Panc1 (cell line): Measurements from ENCODE around the gene CCDC124. TPM values are rescaled to one million over a fixed set of nuclear protein-coding genes. Genes with fewer than 3 reads are reported as not detected.

Experiments
- ATAC-seq: fragments of 200-7000 bp; cut with Tn5 transposase; 2 replicates; pipeline ENCODE4 v1.9.1; 2020; ENCODE audit warnings: mild to moderate bottlenecking, moderate library complexity
- BruUV-seq: library from RNA; stranded (reverse); fragments of 400-500 nt; replicated peaks from 2 replicates; lab custom pipeline; 2021; lab: Mats Ljungman, UMichigan
- CTCF ChIA-PET: fragments of 300-600 bp; sonication (Branson Sonifier 250); formaldehyde crosslinking; loops from one replicate; lab custom pipeline; 2022; ENCODE audit warnings: antibody characterized with exemption; lab: Charles Lee
- POLR2A ChIA-PET: fragments of 300-600 bp; sonication (Branson Sonifier 250); formaldehyde crosslinking; loops from one replicate; lab custom pipeline; 2022; ENCODE audit warnings: antibody characterized with exemption; lab: Charles Lee
- DNase-seq: peaks from one replicate; pipeline ENCODE4 v3.0.0-alpha.2; 2010; ENCODE audit warnings: low read depth, low spot score
- H3K27ac ChIP-seq: 2 replicates; pipeline ENCODE4 v1.5.1; 2011; ENCODE audit warnings: mild to moderate bottlenecking, low read length, inconsistent platforms
- H3K27me3 ChIP-seq: fragments of 200-500 bp; sonication (Bioruptor generic); 2 replicates; pipeline ENCODE4 v1.6.0; 2014; ENCODE audit warnings: low read length, inconsistent platforms; ENCODE audit not compliant: control insufficient read depth, insufficient read depth
- H3K36me3 ChIP-seq: fragments of 200-500 bp; sonication (Bioruptor generic); 2 replicates; pipeline ENCODE4 v1.5.1; 2014; ENCODE audit warnings: inconsistent platforms, mild to moderate bottlenecking, low read length, moderate library complexity; ENCODE audit not compliant: control insufficient read depth, insufficient read depth
- H3K4me1 ChIP-seq: 2 replicates; pipeline ENCODE4 v1.5.1; 2011; ENCODE audit warnings: inconsistent platforms, mild to moderate bottlenecking, low read length, moderate library complexity; ENCODE audit not compliant: control insufficient read depth, insufficient read depth
- H3K4me3 ChIP-seq, 2 experiments: 2 replicates each; pipeline ENCODE4 v1.5.1; 2011 to 2012; ENCODE audit warnings: low read depth in 2 of 2, low read length in 2 of 2, mild to moderate bottlenecking in 2 of 2, inconsistent platforms in 1 of 2, moderate library complexity in 1 of 2
- H3K9me3 ChIP-seq: fragments of 200-500 bp; sonication (Bioruptor generic); 2 replicates; pipeline ENCODE4 v1.5.1; 2014; ENCODE audit warnings: low read depth, mild to moderate bottlenecking, inconsistent platforms, low read length, moderate library complexity; ENCODE audit not compliant: control insufficient read depth, insufficient read depth
- CTCF ChIP-seq: fragments of 450-650 bp; IDR thresholded peaks from 2 replicates; pipeline ENCODE4 v1.5.1; 2017; ENCODE audit warnings: mild to moderate bottlenecking
- POLR2AphosphoS5 ChIP-seq: IDR thresholded peaks from 2 replicates; pipeline ENCODE4 v1.6.1; 2012; ENCODE audit warnings: mild to moderate bottlenecking, low read depth, low read length, moderate library complexity
- REST ChIP-seq, 2 experiments: IDR thresholded peaks; 2 replicates each; pipeline ENCODE4 v1.6.1; 2011 to 2012; ENCODE audit warnings: low read depth in 2 of 2, control low read depth in 1 of 2, low read length in 1 of 2, mild to moderate bottlenecking in 1 of 2, moderate library complexity in 1 of 2; ENCODE audit not compliant: insufficient read depth in 1 of 2
- SIN3A ChIP-seq: IDR thresholded peaks from 2 replicates; pipeline ENCODE4 v1.6.1; 2012; ENCODE audit warnings: low read depth, mild to moderate bottlenecking, low read length, moderate library complexity, borderline replicate concordance; ENCODE audit not compliant: insufficient read depth
- TCF7L2 ChIP-seq: IDR thresholded peaks from 2 replicates; pipeline ENCODE4 v1.6.1; 2011; ENCODE audit warnings: mild to moderate bottlenecking, low read depth, low read length, inconsistent platforms
- in situ Hi-C: cut with HindIII; loops from 2 replicates; pipeline ENCODE4 v1.10.0; 2016; ENCODE audit warnings: low sequenced_read_pairs, low pct_unique_long_range_greater_than_20kb
- intact Hi-C: fragments of 100-400 bp; cut with micrococcal nuclease; formaldehyde crosslinking; loops from one replicate; pipeline ENCODE4 v1.10.0; 2022; ENCODE audit not compliant: unreplicated experiment
- total RNA-seq: library from RNA; stranded (reverse); gene quantifications from one replicate; pipeline ENCODE4 v1.2.1, GENCODE V29; 2021; ENCODE audit not compliant: unreplicated experiment

The CCDC124 gene
- total RNA-seq, 1 experiment from 2014 or later = 110 TPM

DNA sequence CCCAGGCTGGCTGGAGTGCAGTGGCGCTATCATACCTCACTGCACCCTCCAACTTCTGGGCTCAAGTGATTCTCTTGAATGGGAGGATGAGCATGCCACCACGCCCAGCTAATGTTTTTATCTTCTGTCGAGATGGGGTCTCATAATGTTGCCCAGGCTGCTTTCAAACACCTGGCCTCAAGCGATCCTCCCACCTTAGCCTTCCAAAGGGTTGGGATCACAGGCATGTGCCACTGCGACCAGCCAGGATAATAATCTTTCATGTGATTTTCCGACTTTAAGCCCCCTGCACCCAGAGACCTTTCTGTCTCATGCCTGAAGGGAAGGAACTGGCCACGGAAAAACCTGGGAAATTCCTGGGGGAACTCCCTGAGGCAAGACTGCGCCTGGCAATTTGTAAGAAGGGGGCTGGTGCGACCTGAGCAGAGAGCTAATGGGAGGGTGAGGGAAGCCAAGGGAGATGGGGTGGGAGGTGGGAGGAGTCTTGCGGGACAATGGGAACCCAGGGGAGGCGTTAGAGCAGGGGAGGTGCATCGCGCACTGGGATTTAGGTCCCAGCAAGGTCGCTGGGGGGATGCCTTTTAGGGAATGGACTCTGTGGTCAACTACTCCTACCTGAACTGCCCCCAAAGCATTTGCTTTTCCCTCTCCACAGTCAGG lies 1.2 kb upstream of the CCDC124 start:
- Histone ChIP-seq H3K27ac (peak overlapping the region; percentile 93; the same call in 1 of the 2 replicates), H3K4me3 (peak overlapping the region in 1 of 2 experiments; percentile 89; a peak in 2 of 4 replicates), H3K27me3 (no peaks in the 10 kb centered on the region), H3K4me1 (peaks cover 11% of the 10 kb centered on the region; the same call in 1 of the 2 replicates), H3K9me3 (no peaks in the 10 kb centered on the region), H3K36me3 (peaks cover 4% of the 10 kb centered on the region; the same call in 1 of the 2 replicates)
- ATAC-seq = no peak
- CTCF ChIA-PET = interaction anchor here (0.6 to 3.0 kb wide), 4 partner anchors 61 to 497 kb away, joined by 3 to 19 read pairs (median 8); partner anchors contain the start of genes RPL18A and SLC5A5
- POLR2A ChIA-PET = no interaction called here
- in situ Hi-C loops (no loop called here), intact Hi-C loops (loop anchor here (1.0 kb wide), 1 partner anchor 61 kb away; no protein-coding TSS in a partner anchor)
- no TSS peak for BruUV-seq
- DNase-seq = no peak
- no peak for TF ChIP-seq SIN3A
- no peak for TF ChIP-seq REST (IDR thresholded peaks at IDR 0.05; ENCODE audit: insufficient read depth in 1 of 2, low read depth in 2 of 2, low read length in 1 of 2)
- no peak for TF ChIP-seq CTCF
- TF ChIP-seq TCF7L2 = no peak
- no peak for TF ChIP-seq POLR2AphosphoS5

DNA sequence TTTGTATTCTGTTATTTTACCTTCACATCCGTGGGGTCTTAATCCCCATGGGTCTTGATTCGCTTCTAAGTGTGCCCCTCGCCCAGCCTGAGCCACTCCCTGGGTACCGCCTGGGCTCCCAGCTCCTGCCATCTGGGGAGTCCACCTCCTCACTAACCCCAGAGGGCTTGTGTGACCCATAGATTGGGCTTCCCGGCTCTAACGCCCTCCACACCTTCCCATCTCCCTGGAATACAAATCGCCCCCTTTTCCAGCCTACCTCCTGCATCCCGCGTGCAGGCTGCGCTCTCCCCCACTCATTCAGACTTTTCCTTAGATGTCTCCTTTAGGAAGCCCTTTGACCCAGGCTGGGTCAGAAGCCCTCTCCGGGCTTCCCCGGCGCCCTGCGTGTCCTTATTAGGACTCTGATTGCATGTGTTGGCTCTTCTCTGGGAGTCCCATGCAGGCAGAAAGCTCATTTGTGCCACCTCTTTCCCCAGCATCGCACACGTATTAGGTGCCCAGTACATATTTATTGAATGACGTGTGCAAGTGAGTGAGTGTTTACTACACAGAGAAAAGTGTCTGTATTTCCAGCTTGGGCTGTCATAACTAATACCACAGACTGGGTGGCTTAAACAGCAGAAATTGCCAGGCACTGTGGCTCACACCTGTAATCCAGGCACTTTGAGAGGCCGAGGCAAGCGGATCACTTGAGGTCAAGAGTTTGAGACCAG lies 757 bp downstream of the CCDC124 start:
- in situ Hi-C loops = no loop called here
- BruUV-seq = no TSS peak
- H3K27ac ChIP-seq = peak overlapping the region; percentile 93
- ATAC-seq = no peak
- TF ChIP-seq TCF7L2 (no peak), POLR2AphosphoS5 (no peak), SIN3A (no peak)
- H3K27me3 ChIP-seq = no peaks in the 10 kb centered on the region
- intact Hi-C loops = no loop called here
- H3K4me1 ChIP-seq = peaks cover 11% of the 10 kb centered on the region; the same call in 1 of the 2 replicates
- H3K9me3 ChIP-seq = no peaks in the 10 kb centered on the region
- CTCF ChIA-PET = interaction anchor here (0.9 to 3.0 kb wide), 4 partner anchors 62 to 74 kb away, joined by 3 to 19 read pairs (median 8); partner anchors contain the start of genes RPL18A and SLC5A5
- peak overlapping the region; percentile 73 to 89 for H3K4me3 ChIP-seq
- DNase-seq = no peak
- H3K36me3 ChIP-seq = peaks cover 4% of the 10 kb centered on the region; the same call in 1 of the 2 replicates
- POLR2A ChIA-PET = interaction anchor here (0.5 to 0.7 kb wide), 3 partner anchors 12 to 128 kb away, joined by 3 to 11 read pairs (median 4); no protein-coding TSS in a partner anchor
